ENCODE results near the gene PROSER2.

PROSER2 gene

GRCh38 chr10:11795101-11795920 lies 27.8 kb upstream of the PROSER2 start:
- no peak overlapping the region for H3K4me3 ChIP-seq (ENCODE audit: low read depth, low read length)
- no peak for DNase-seq (ENCODE audit: low read depth)
- no peak for TF ChIP-seq CTCF (conservative IDR thresholded peaks at IDR 0.05; ENCODE audit: low read depth, low read length)

GRCh38 chr10:11796474-11796873 lies 26.7 kb upstream of the PROSER2 start:
- DNase-seq (ENCODE audit: low read depth) = peak; percentile 44
- H3K4me3 ChIP-seq (ENCODE audit: low read depth, low read length) = no peak overlapping the region
- TF ChIP-seq CTCF (conservative IDR thresholded peaks at IDR 0.05; ENCODE audit: low read depth, low read length) = no peak

- DNase-seq (ENCODE audit: low read depth) = no peak
- TF ChIP-seq CTCF (conservative IDR thresholded peaks at IDR 0.05; ENCODE audit: low read depth, low read length) = no peak
- no peak overlapping the region for H3K4me3 ChIP-seq (ENCODE audit: low read depth, low read length)
Observed at GRCh38 chr10:11797281-11797680, 25.9 kb upstream of the PROSER2 start.

GRCh38 chr10:11797847-11798633 lies 25.1 kb upstream of the PROSER2 start:
- no peak for DNase-seq (ENCODE audit: low read depth)
- no peak overlapping the region for H3K4me3 ChIP-seq (ENCODE audit: low read depth, low read length)
- TF ChIP-seq CTCF (conservative IDR thresholded peaks at IDR 0.05; ENCODE audit: low read depth, low read length) = no peak

- no peak overlapping the region for H3K4me3 ChIP-seq (ENCODE audit: low read depth, low read length)
- no peak for TF ChIP-seq CTCF (conservative IDR thresholded peaks at IDR 0.05; ENCODE audit: low read depth, low read length)
- no peak for DNase-seq (ENCODE audit: low read depth)
Observed at GRCh38 chr10:11798845-11799735, 24.1 kb upstream of the PROSER2 start.

- no peak overlapping the region for H3K4me3 ChIP-seq (ENCODE audit: low read depth, low read length)
- DNase-seq (ENCODE audit: low read depth) = no peak
- TF ChIP-seq CTCF (conservative IDR thresholded peaks at IDR 0.05; ENCODE audit: low read depth, low read length) = no peak
Observed at GRCh38 chr10:11799736-11800080, 23.4 kb upstream of the PROSER2 start.

Data from choroid plexus epithelial cell (primary cell).